HPDE6-E6E7 (cell line): Measurements from ENCODE around the gene OLFM2.
"Not testable (repeated sequence)": the region's sequence is repeated elsewhere in the genome, so short reads cannot be mapped to it uniquely, and the experiment has no call there.

Experiments
- DNase-seq: peaks from one replicate; pipeline ENCODE4 v3.0.0; 2011; ENCODE audit warnings: missing footprints; ENCODE audit errors: extremely low spot score

OLFM2 gene

DNA sequence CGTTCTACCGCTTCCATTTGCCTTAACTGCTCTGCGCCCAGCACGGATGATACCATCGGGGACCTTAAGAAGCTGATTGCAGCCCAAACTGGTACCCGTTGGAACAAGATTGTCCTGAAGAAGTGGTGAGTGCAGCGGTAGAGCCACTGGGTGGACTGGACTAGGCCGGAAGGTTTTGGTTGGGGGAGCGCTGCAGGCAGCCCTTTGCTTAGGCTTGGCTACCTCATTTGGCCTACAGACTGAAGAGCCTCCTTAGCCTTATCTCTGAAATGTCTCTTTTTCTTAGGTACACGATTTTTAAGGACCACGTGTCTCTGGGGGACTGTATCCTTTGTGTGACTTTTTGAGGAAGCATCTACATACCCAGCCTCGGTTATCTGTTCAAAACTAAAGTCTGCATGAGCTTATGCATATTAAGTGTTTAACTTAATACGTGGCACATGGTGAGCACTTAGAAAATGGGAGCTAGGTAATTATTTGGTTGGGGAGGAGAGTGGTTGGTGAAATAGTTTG is 107.7 kb downstream of the OLFM2 start:
- no peak for DNase-seq

DNA sequence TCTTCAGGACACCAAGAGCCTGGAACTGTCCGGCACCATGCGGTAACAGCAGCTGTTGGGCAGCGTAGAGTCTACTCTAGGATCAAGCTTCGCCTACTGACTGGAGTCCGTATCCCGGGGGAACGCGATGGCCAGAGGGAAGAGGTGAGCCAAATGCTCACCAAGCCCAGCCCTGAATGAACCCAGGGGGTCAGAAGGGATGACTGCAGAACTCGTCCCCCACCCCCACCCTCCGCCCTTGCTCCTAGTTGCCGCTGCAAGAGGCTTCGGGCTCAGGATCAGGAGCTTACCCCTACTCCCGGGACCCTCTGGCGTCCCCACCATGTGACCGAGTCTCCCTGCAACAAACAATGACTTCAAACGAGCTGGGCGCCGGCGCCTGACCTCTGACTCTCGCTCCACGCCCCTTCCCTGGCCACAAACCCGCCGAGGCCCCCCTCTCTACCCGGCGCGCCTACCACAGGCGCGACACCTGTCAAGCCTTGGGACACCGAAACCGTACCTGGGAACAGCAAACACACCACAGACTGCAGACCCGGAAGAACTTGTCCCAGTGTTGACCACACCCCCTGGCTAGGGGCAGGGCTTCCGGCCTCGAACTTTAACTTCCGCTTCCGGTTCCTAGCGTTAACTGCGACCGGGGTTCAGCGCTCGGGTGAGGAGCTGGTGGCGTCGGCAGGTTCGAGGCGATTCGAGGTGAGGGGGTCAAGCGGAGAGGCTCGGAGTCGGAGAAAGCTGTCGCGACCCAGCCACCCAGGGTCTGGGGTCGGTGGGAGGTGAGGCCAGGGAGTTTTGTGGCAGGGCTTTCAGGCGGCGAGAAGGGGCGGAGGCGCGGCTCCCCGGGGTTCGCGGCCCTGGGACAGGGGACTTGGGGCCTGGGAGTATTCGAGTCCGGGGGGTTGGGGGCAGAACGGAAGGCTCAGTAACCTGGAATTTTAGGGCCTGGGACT is 108.8 kb downstream of the OLFM2 start, which contains the start of gene UBL5:
UBL5 (plus strand) TSS at position 630 of the 950 bp plus-strand sequence. CDS start 420 bp downstream, outside the sequence.
- DNase-seq = peak; percentile 93

DNA sequence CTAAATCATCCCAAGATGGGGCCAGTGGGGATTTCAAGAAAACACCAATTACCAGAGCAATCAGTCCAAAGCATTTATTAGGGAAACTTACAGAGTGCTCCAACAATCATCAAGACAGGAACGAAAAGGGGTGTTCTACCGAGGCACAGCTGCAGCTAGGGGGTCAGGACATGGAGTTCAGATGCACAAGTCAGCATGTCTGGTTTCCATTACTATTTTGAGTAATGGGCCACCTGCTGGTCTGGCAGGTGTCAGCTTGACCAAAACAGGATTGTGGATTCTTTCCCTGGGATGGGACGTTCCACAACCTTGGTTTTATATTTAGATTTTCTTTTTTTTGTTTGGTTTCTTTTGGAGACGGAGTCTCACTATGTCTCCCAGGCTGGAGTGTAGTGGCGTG is 112.5 kb downstream of the OLFM2 start:
- no peak for DNase-seq

DNA sequence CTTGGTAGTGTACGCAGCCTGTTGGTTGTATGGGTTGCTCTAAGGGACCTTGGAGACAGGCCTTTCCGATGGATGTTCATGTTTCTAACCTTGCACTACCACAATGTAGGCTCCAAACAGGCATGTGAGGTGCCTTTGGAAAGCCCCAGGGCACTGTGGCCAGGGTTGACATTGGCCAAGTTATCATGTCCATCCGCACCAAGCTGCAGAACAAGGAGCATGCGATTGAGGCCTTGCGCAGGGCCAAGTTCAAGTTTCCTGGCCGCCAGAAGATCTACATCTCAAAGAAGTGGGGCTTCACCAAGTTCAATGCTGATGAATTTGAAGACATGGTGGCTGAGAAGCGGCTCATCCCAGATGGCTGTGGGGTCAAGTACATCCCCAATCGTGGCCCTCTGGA is 116.3 kb downstream of the OLFM2 start:
- not testable (repeated sequence) for DNase-seq

DNA sequence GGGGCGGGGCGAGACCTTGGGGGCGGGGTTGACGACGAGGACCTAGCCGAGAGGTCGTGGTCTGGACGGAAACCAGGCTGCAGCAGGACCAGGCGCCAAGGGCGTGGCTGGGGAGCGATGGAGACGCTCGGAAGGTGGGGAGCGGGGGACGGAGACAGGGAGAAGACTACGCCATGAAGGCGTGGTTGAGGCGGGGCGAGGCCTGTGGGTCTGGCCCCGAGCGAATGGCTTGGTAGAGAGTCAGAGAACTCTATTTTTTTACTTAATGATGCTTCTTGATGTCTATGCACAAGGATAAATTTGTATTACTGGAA is 116.8 kb downstream of the OLFM2 start:
- no peak for DNase-seq

DNA sequence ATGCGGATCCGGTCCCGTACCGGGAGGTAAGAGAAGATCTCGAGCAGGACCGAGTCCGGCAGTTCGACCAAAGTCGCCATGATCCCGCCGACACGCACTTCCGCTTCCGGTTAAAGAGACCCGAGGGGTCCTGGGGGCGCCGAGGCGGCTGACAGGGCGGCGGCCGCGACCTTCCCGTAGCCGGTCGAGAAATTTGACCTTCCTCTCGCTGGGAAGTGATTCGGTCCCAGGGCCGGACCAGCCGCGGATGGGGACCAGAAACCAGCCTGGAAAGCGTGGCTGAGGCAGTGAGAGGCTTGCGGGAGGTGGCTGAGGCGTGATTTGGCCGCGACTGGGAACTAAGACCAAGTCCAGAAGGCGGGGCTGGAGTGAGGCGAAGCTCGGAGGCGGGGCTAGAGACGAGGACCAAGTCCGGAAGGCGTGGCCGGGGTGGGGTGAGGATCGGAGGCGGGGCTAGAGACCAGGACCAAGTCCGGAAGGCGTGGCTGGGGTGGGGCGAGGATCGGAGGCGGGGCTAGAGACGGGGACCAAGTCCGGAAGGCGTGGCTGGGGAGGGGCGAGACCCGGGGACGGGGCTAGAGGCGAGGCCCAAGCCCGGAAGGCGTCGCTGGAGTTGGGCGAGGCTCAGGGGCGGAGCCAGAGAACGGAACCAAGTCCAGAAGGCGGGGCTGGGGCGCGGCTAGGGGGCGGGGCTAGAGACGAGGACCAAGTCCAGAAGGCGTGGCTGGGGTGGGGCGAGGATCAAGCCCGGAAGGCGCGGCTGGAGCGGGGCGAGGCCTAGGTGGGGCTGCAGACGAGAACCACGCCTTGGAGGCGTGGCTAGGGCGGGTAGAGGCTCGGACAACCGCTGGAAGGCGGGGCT is 117.3 kb downstream of the OLFM2 start, which contains the start of gene FBXL12:
FBXL12 (minus strand) TSS at position 346 of the 862 bp plus-strand sequence; CDS start at position 80, 266 bp downstream.
- peak; percentile 87 for DNase-seq

DNA sequence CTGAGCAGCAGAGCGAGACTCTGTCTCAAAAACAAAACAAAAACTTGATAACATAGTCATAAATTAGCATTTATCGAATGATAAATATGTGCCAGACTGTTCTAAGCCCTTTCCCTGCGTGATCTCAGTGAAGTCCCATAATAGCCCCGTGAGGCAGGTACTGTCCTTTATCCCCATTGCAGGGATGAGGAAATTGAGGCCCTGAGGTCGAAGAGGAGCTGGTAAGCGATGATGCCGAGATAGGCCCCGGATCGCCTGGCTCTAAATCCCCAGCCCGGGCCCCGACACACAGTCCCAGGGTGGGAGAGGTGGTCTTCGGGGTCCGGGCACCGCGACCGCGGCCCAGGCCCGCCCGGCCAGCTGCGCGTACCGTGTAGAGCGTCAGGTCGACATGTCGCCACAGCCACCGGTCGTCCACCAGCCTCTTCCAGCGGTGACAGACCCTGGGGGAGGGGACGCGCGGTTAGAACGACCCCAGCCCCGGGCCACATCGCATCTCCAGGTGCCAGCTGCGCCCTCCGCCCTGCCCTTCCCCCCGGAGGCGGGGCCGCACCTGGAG is 118.1 kb downstream of the OLFM2 start:
- DNase-seq = no peak

DNA sequence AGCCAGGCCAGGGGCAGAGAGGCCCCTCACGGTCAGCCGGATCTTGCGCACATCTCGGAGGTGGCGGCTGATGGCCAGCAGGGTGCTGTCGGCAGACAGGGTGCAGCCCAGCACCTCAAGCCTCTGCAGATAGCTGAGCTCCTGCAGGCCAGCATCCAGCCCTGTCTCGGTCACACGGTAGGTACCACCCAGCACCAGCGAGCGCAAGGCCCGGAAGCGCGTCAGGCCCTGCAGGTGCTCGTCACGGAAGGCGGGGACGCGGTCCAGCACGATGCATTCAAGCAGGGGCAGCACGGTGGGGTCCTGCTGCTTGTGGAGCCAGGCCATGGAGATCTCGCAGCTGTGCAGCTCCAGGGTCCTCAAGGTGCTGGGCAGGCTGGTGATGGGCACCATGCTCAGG is 125.2 kb downstream of the OLFM2 start:
- DNase-seq = no peak

DNA sequence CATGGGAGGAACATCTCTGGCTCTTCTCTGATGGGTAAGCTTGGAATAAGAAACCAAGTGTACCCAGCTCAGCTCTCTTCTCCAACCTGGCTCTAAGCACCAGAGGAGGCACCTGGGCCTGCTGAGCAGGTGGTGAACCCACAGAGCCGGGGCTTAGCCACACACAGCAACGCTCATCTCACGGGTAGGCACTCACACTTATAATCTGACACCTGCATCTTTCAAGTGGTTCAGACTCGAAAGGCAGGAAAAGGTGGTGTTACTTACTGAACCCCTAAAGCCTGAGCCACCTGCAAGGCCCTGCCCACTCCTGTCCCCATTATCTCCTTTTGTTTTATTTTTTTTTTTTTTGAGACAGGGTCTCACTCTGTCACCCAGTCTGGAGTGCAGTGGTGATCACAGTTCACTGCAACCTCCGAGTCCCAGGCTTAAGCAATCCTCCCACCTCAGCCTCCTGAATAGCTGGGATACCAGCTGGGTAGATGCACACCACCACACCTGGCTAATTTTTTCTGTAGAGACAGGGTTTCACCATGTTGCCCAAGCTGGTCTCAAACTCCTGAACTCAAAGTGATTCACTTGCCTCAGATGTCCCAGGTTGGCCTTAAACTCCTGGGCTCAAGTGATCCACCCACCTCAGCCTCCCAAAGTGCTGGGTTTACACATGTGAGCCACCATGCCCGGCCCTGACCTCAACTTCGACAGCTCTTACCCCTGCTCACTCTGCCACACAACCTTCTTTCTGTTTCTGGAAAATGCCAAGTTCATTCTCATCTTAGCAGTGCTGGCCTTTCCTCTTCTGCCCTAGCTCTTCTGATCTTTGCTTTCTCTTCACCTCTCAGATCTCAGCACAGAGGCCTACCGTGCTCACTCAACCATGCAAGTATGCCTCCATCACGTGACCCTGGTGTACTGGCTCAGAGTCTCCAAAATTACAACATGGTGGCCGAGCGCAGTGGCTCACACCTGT is 127.2 kb downstream of the OLFM2 start:
- DNase-seq = no peak

DNA sequence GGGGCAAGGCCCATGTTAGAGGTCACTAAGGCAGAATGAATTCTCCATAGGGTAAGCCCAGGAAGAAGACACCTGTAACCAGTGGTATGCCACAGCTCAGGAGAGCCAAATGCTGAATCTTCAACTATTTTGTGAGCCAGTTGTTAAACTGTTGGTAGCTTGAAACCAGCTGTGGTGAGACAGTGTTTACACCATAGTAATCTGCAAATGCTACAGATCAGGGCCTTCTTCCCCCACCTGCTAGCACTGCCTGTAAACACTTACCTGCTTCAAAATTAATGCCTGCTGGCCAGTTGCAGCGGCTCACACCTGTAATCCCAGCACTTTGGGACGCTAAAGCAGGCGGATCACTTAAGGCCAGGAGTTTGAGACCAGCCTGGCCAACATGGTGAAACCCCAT is 129.5 kb downstream of the OLFM2 start:
- no peak for DNase-seq
